Stimulated activated naive CD8-positive, alpha-beta T cell treated with anti-CD3 and anti-CD28 coated beads, Interleukin-15, Interleukin-2, amounts not matched to agents 100 U/mL and 50 U/mL, for 24 hours (primary cell): ENCODE results near the gene STRA8.
"Not testable (repeated sequence)": the region's sequence is repeated elsewhere in the genome, so short reads cannot be mapped to it uniquely, and the experiment has no call there.

Experiments used
- ATAC-seq: fragments of 150-1000 bp; cut with Tn5 transposase; one replicate; pipeline ENCODE4 v1.10.0; 2021
- DNase-seq: peaks from one replicate; pipeline ENCODE4 v3.0.0; 2021

Gene STRA8

GRCh38 chr7:135205850-135206249 is 27.8 kb upstream of the STRA8 start:
- ATAC-seq = no peak
- no peak for DNase-seq

- ATAC-seq (no peak), DNase-seq (no peak)
Measured at GRCh38 chr7:135206941-135207391, 26.7 kb upstream of the STRA8 start.

GRCh38 chr7:135207406-135208101 is 26.1 kb upstream of the STRA8 start:
- DNase-seq (no peak), ATAC-seq (no peak)

- DNase-seq = no peak
- no peak for ATAC-seq
Measured at GRCh38 chr7:135208102-135208793, 25.4 kb upstream of the STRA8 start.

GRCh38 chr7:135209225-135209834 is 24.3 kb upstream of the STRA8 start:
- DNase-seq (no peak), ATAC-seq (no peak)

- ATAC-seq = peak; percentile 0
- DNase-seq = no peak
Measured at GRCh38 chr7:135210888-135211178, 22.8 kb upstream of the STRA8 start.

- DNase-seq (peak; percentile 98), ATAC-seq (peak; percentile 95)
Measured at GRCh38 chr7:135211179-135211945, 22.3 kb upstream of the STRA8 start, which contains the start of gene WDR91. WDR91 (minus strand) TSS chr7:135211526; CDS start chr7:135211502, 24 bp downstream.

- DNase-seq, ATAC-seq: not testable (repeated sequence)
Measured at GRCh38 chr7:135211946-135212685, 21.5 kb upstream of the STRA8 start.

GRCh38 chr7:135213831-135214230 is 19.8 kb upstream of the STRA8 start:
- ATAC-seq (no peak), DNase-seq (no peak)

- ATAC-seq (no peak), DNase-seq (no peak)
Measured at GRCh38 chr7:135215180-135215579, 18.5 kb upstream of the STRA8 start.

GRCh38 chr7:135215698-135216097 is 17.9 kb upstream of the STRA8 start:
- DNase-seq (no peak), ATAC-seq (no peak)

GRCh38 chr7:135217645-135218509 is 15.8 kb upstream of the STRA8 start:
- DNase-seq = no peak
- no peak for ATAC-seq

GRCh38 chr7:135224027-135224426 is 9.6 kb upstream of the STRA8 start:
- ATAC-seq = no peak
- DNase-seq = no peak

- ATAC-seq (no peak), DNase-seq (no peak)
Measured at GRCh38 chr7:135231686-135232085, 2.0 kb upstream of the STRA8 start.

GRCh38 chr7:135232087-135232486 is 1.6 kb upstream of the STRA8 start:
- no peak for DNase-seq
- ATAC-seq = no peak

GRCh38 chr7:135232720-135233119 is 918 bp upstream of the STRA8 start:
- DNase-seq (peak; percentile 25), ATAC-seq (no peak)

- ATAC-seq, DNase-seq: not testable (repeated sequence)
Measured at GRCh38 chr7:135234095-135234494, 457 bp downstream of the STRA8 start.

- ATAC-seq (no peak), DNase-seq (no peak)
Measured at GRCh38 chr7:135234727-135235126, 1.1 kb downstream of the STRA8 start.

GRCh38 chr7:135235841-135236240 is 2.2 kb downstream of the STRA8 start:
- ATAC-seq (no peak), DNase-seq (no peak)

GRCh38 chr7:135236727-135237126 is 3.1 kb downstream of the STRA8 start:
- no peak for DNase-seq
- peak; percentile 35 for ATAC-seq
